Activated naive CD4-positive, alpha-beta T cell (primary cell): ENCODE results near the gene TMEM151B.
"Not testable (repeated sequence)": the region's sequence is repeated elsewhere in the genome, so short reads cannot be mapped to it uniquely, and the experiment has no call there.

Source experiments
- DNase-seq, 4 experiments: peaks; one replicate each; lab custom pipeline; 2025; lab: John Stamatoyannopoulos, UW

Gene TMEM151B

GRCh38 chr6:44304282-44305199 lies 34.3 kb downstream of the TMEM151B start:
- peak in 1 of 4 experiments; percentile 20 for DNase-seq

DNA sequence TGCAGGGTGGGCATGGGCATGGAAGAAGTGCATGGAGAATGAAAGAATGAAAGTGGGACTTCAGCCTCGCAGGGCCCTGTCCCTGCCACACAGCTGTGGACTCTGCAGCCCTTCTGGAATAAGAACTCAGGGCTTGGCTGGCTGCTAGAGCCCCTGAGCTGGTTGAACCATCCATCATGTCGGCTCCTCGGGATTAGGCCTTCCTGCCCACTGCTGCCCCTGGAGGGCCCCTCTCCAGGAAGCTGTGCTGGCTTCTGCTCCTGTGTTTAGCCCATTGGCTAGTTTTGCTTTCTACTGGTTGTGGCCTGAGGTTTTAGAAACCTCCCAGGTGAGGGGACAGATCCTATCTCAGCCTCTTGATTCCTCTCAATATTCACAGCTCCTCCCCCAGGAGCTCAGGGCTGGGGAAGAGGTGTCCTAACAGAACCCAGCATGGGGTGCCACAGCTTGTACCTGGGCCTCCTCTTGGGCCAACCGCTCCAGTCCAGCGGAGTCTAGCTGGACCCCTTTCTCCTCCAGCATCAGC lies 35.0 kb downstream of the TMEM151B start:
- no peak for DNase-seq

DNA sequence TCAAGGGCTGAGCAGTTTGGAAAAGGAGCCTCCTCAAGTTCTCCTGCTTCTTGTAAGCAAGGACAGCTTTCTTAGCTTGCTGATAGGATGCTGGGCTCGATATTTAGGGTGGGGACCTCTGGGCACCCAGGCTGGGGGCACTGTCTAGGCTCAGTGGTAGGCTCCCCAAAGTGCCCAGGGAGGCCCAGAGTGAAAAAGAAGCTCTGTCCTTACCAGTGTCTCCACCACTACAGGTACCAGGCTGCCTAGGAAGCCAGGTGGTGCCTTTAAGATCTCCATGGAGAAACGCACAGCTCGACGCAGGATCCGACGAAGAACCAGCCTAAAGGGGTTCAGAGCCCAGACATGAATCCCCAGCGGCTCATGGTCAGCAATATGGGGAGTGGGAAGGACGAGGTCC lies 36.5 kb downstream of the TMEM151B start:
- no peak for DNase-seq

DNA sequence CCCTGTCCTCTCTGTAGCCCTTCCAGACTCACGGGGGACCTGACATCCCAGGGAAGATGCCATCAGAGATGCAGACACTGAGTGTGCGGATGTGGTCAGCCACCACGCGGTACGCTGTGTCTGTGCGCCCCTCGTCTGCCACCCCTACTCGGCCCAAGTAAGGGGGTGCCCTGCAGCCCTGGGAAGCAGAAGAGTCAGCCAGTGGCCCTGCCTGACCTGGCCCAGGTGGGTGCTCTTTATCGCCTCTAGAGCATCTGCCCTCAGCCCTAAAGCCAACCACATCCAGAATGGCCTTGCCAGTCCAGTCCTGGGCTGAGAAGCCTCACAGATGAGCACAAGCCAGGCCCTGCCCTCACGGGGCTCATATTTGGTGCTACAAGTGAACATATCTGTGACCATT lies 37.0 kb downstream of the TMEM151B start:
- no peak for DNase-seq

DNA sequence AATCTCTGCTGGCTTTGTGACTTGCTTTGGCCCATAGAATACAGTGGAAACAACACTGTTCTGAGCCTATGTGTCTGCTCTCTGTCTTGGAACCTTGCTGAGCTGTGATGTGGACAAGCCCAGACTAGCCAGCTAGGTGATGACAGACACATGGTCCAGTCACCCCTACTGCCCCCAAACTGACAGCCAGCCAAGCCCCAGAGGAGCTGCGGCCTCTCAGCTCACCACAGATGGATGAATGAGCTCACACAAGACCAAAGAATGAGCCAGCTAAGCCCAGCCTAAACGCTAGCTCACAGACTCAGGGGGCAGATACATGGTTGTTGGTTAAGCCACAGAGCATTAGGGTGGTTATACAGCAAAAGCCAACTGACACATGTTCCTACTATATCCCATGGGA lies 38.8 kb downstream of the TMEM151B start:
- DNase-seq = no peak

GRCh38 chr6:44309631-44310030 lies 39.4 kb downstream of the TMEM151B start:
- no peak for DNase-seq

DNA sequence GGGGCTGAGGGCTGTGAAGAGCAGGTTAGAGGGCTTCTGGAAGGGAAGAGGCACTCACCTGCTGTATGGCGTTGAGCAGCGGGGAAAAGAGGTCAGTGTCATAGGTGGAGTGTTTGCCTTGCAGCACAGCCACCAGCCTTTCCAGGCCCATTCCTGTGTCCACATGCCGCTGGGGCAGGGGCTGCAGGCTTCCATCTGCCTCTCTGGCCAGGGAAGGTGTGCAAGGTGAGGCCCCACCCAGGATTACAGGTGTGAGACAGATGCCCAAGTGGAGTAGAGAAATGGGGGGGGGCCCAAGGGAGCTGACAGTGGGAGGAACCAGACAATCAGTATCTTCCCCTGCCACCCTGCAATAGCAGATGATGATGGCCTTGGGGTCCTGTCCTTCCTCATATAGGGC lies 40.0 kb downstream of the TMEM151B start:
- DNase-seq = no peak

- DNase-seq = no peak
These were observed 41.1 kb downstream of the TMEM151B start for GRCh38 chr6:44311304-44311703.

GRCh38 chr6:44311767-44312166 lies 41.5 kb downstream of the TMEM151B start:
- DNase-seq = no peak

DNA sequence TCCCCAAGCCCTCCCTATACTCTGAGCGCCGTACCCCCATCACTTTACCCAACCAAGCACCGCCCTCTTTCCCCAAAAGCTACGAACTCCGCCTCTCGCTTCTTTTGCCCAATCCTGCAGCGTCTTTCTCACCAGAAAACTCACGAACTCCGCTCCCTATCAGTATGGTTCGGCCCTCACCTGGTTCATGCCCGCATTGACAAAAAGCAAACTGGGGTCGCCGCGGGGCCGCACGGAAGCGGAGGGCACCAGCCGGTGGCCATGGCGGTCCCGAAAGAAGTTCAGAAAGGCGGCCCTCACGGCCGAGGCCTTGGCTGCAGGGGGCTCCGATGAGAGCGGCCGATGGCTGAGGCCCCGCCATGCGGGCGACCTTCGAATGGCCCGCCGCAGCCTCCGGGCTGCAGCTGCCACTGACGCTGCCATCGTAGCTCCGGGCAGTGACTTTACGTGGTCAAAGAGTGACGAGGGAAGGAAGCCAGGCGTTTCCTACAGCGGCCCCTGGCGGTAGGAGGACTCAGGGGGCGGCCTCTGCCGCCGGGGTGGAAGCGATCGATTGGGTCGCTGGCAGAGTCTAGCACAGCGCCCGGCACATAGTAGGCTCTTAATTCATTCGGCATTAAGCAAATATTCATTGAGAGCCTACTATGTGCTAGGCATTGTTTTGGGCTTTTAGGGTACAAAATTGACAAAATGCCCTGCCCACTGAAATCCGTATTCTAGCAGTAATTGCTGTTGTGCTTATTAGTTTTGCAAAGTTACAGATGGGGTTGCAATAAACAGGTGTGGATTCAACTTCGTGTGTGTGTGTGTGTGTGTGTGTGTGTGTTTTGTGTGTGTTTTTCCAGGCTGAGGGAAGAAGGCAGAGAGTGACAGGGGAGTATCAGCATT lies 42.9 kb downstream of the TMEM151B start, which contains the start of gene AARS2:
Gene AARS2 (minus strand): TSS at position 447 of the 888 bp plus-strand sequence. CDS start 24 bp downstream, at position 423.
- peak; percentile 90 to 92 (median 92) for DNase-seq

DNA sequence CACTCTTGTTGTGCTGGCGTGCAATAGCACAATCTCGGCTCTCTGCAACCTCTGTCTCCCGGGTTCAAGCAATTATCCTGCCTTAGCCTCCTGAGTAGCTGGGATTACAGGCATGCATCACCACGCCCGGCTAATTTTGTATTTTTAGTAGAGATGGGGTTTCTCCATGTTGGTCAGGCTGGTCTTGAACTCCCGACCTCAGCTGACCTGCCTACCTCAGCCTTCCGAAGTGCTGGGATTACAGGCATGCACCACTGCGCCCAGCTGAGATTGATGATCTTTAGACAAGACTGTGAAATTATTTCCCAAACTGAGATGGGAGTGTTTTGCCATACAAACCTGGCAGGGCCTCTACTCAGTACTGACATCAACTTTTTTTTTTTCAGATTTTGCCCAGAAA lies 44.4 kb downstream of the TMEM151B start:
- DNase-seq = not testable (repeated sequence)

DNA sequence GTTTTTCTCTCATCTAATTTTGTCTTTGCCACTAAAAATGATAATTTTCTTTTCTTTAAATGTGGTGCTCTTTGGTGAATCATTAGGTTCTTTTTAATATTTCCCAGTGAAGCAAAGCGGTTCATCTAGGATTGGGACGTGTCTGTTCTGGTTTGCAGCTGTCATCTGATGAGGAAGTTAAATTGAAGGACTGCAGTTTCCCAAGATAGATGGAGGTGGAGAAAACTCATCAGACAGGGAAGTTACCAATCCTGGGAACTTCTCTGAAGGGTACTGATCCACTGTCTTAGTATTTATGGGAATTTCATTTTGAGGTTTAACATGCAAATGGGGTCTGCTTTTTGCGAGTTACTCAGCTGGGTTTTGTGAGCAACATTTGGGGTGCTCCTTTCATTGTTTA lies 45.3 kb downstream of the TMEM151B start:
- no peak for DNase-seq

GRCh38 chr6:44315951-44316350 lies 45.7 kb downstream of the TMEM151B start:
- no peak for DNase-seq

DNA sequence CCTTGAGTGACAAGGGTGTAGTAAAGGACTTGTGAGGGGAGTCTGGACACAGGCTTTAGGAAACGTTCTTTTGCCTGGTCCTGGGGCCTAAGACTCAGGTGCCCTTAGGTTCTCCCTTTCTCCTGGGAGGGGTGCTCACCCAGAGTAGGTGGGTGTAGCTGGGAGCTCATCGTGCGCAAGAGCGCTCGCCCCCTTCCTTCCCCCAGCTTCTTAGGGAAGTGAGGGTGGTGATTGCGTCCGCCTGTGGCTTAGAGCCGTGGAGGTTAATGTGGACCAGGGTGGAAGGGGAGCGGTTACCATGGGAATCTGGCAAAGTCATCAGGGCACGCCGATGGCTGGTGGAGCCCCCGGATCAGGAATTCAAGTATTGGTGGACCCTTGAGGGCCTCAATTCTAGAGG lies 46.2 kb downstream of the TMEM151B start:
- DNase-seq = no peak

DNA sequence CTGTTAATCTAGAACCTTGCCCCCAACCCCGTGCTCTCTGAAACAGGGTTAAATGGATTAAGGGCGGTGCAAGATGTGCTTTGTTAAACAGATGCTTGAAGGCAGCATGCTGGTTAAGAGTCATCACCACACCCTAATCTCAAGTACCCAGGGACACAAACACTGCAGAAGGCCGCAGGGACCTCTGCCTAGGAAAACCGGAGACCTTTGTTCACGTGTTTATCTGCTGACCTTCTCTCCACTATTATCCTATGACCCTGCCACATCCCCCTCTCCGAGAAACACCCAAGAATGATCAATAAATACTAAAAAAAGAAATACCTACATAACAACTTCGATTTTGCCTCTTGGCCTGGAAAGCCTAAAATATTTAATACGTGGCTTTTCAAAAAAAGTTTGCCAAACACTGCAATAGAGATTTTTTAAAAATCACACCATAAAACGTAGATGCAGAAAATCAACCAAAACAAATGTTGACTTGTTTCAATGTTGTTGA lies 46.9 kb downstream of the TMEM151B start:
- DNase-seq = not testable (repeated sequence)

DNA sequence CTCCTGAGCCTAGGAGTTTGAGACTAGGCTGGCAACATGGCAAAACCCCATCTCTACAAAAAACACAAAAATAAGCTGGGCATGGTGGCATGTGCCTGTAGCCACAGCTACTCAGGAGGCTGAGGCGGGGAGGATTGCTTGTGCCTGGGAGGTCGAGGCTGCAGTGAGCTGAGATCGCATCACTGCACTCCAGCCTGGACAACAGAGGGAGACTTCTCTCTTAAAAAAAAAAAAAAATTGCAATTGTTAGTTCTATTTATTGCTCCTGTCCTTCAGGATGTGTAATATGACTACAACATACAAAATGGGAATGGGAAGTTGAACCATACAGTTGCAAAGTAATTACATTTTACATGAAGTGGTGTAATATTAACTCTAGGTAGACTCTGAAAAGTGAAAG lies 51.0 kb downstream of the TMEM151B start:
- DNase-seq = no peak

- no peak for DNase-seq
These were observed 56.8 kb downstream of the TMEM151B start for GRCh38 chr6:44327096-44327495.

GRCh38 chr6:44327760-44328159 lies 57.5 kb downstream of the TMEM151B start:
- no peak for DNase-seq

DNA sequence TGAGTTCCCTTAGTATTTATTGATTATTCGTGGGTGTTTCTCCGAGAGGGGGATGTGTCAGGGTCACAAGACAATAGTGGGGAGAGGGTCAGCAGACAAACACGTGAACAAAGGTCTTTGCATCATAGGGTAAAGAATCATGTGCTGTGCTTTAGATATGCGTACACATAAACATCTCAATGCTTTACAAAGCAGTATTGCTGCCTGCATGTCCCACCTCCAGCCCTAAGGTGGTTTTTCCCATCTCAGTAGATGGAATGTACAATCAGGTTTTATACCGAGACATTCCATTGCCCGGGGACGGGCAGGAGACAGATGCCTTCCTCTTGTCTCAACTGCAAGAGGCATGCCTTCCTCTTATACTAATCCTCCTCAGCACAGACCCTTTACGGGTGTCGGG lies 58.0 kb downstream of the TMEM151B start:
- DNase-seq = not testable (repeated sequence)

DNA sequence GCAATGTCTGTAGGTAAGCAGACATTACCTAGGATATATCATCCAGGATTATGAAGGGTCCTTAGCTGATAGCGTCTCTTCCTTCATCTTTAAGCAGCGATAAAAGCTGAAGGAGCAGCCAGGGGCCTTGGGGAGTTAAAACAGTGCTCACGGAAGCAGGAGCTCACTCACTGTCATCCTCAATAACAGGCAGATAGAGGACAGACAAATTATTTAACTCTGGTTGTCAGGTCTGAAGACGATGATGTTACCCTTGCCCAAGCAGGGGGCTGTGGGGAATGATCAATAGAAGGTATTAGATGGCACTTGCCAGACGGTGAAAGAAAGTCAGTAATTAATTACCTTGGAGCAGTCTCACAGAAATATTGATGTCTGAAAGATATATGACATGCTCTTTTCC lies 59.6 kb downstream of the TMEM151B start:
- DNase-seq = no peak

DNA sequence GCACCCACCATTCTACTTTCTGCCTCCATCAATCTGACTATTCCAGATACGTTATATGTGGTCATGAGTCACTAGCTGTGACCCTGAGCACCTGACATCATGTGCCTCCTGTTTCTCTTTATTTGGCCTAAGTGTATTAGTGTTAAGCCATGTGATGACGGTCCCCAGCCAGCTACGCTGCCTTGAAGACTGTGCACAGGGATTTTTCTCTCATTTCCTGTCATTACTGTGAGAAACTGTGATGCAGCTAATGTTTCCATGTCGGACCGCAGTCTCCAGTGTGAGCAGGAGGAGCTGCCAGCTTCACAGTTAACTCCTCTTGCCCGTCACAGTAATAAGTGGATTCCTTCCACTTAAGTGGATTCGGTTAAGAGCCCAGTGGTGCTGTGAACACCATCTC lies 62.3 kb downstream of the TMEM151B start:
- DNase-seq = no peak

DNA sequence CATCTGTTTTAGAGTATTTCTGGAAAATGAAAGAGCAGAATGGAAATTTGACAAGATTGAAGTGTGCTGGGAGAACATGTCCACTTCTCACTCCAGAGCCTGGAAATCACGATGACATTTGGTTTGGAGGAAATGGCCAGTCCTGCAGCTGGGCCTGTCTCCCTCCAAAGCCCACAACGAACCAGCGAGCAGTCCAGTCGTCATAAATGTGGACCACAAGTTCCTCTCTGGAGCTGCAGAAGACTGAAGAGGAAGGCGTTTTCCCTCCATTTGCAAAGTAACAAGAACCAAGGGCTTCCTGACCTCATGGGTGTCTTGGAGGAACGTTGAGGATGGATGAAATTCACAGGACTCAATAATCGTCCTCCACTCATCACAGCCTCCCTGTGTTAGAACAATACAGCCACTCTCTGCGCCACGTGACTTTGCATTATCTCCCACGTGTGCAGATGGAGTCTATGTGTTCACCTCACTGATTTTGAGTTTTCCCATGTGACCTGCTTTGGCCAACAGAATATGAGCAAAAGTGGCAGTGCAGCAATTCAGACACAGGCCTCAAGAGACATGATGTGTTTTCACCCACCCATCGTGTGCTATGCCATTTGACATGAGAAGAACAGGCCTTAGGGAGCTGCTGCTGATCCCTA lies 63.1 kb downstream of the TMEM151B start:
- no peak for DNase-seq
